Measurements from ENCODE around the gene MX2. TPM values are rescaled to one million over a fixed set of nuclear protein-coding genes. Genes with fewer than 3 reads are reported as not detected.

The MX2 gene
- total RNA-seq, 4 donors from 2014 or later = 0.29 to 19.0 (median 8.2) TPM

- H3K9me3 ChIP-seq = no peaks in the 10 kb centered on the region
These were observed 41.5 kb downstream of the MX2 start for GRCh38 chr21:41403331-41403730.

DNA sequence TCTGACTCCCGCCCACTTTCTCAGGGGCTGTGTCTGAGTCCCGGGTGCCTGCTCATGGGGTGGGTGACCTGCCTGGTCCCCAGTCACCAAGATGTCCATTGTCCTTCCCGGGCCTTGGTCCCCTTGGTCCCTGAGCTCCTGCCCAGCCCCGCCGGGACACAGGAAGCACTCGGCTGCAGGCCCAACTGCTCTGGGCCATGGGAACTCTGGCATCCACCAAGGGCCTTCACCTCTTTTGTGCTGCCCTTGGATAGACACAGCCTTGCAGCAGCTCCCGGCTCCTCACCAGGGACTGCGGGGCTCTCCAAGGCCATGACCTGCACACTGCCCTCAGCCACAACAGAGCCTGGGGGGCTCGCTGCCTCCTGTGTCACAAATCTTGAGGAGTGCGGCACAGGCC, 42.1 kb downstream of the MX2 start:
- Histone ChIP-seq H3K36me3 (no peaks in the 10 kb centered on the region), H3K4me3 (no peak overlapping the region), H3K4me1 (no peaks in the 10 kb centered on the region), H3K27ac (no peak overlapping the region), H3K27me3 (no peaks in the 10 kb centered on the region), H3K9me3 (no peaks in the 10 kb centered on the region)
- intact Hi-C loops (cut with DNase I; ENCODE audit: low total_unique reads) = no loop called here
- TF ChIP-seq CTCF (IDR thresholded peaks at IDR 0.05) (no peak), POLR2A (IDR thresholded peaks at IDR 0.05) (no peak)
- DNase-seq = no peak

More at GRCh38 chr21:41403331-41403730, 41.5 kb downstream of the MX2 start:
- intact Hi-C loops (cut with DNase I; ENCODE audit: low total_unique reads) = no loop called here
- Histone ChIP-seq H3K4me1 (no peaks in the 10 kb centered on the region), H3K36me3 (no peaks in the 10 kb centered on the region), H3K27me3 (no peaks in the 10 kb centered on the region), H3K27ac (no peak overlapping the region), H3K4me3 (no peak overlapping the region)
- TF ChIP-seq CTCF (IDR thresholded peaks at IDR 0.05) (no peak), POLR2A (IDR thresholded peaks at IDR 0.05) (no peak)
- DNase-seq = no peak

DNA sequence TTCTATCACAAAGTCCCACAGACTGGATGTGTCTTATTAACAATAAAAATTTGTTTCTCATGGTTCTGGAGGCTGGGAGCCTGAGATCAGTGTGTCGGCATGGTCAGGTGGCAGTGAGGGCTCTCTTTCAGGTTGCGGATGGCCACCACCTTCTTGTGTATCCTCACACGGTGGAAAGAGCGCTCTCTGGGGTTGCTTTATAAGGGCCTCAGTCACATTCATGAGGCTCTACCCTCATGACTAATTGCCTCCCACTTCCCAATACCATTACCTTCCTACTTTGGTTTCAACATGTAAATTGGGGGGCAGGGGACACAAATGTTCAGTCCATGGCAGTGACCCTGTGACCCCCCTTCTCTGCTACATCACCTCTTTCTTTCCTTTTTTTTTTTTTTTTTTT, 43.5 kb downstream of the MX2 start:
- no peak for DNase-seq
- TF ChIP-seq POLR2A (IDR thresholded peaks at IDR 0.05) = no peak
- TF ChIP-seq CTCF (IDR thresholded peaks at IDR 0.05) = no peak
- Histone ChIP-seq H3K4me3 (no peak overlapping the region), H3K36me3 (no peaks in the 10 kb centered on the region), H3K27ac (no peak overlapping the region), H3K9me3 (no peaks in the 10 kb centered on the region), H3K27me3 (no peaks in the 10 kb centered on the region), H3K4me1 (no peaks in the 10 kb centered on the region)
- intact Hi-C loops (cut with DNase I; ENCODE audit: low total_unique reads) = no loop called here

- intact Hi-C loops (cut with DNase I; ENCODE audit: low total_unique reads) = no loop called here
- Histone ChIP-seq H3K36me3 (no peaks in the 10 kb centered on the region), H3K27ac (no peak overlapping the region), H3K4me1 (no peaks in the 10 kb centered on the region), H3K27me3 (no peaks in the 10 kb centered on the region), H3K9me3 (no peaks in the 10 kb centered on the region), H3K4me3 (no peak overlapping the region)
- no peak for DNase-seq
- TF ChIP-seq CTCF (IDR thresholded peaks at IDR 0.05) (no peak), POLR2A (IDR thresholded peaks at IDR 0.05) (no peak)
These were observed 44.5 kb downstream of the MX2 start for GRCh38 chr21:41406340-41406739.

- no peak overlapping the region for H3K4me3 ChIP-seq
- no peaks in the 10 kb centered on the region for H3K4me1 ChIP-seq
- no peak for DNase-seq
- TF ChIP-seq POLR2A (IDR thresholded peaks at IDR 0.05) (no peak), CTCF (IDR thresholded peaks at IDR 0.05) (no peak)
- no peaks in the 10 kb centered on the region for H3K27me3 ChIP-seq
- H3K27ac ChIP-seq = no peak overlapping the region
- H3K36me3 ChIP-seq = no peaks in the 10 kb centered on the region
- intact Hi-C loops (cut with DNase I; ENCODE audit: low total_unique reads) = no loop called here
- no peaks in the 10 kb centered on the region for H3K9me3 ChIP-seq
These were observed 46.0 kb downstream of the MX2 start for GRCh38 chr21:41407541-41408460.
